ENCODE results near the gene IL34. TPM values are rescaled to one million over a fixed set of nuclear protein-coding genes. Genes with fewer than 3 reads are reported as not detected.

Gene IL34
- total RNA-seq, 1 experiment from 2014 or later = 0.35 TPM

GRCh38 chr16:70650216-70650615 is 3.9 kb downstream of the IL34 start:
- no peak overlapping the region for H3K4me3 Mint-ChIP-seq (ENCODE audit: low read depth, unreplicated experiment)
- CTCF ChIA-PET = no interaction called here
- intact Hi-C loops (cut with micrococcal nuclease; ENCODE audit: unreplicated experiment) = loop anchor here (5.0 to 10.0 kb wide), 5 partner anchors 45 to 485 kb away; no protein-coding TSS in a partner anchor
- DNase-seq = no peak
- no peaks in the 10 kb centered on the region for H3K36me3 Mint-ChIP-seq (ENCODE audit: insufficient read depth, unreplicated experiment)
- H3K9me3 Mint-ChIP-seq (ENCODE audit: low read depth, unreplicated experiment) = no peaks in the 10 kb centered on the region
- peaks cover 3% of the 10 kb centered on the region for H3K27me3 Mint-ChIP-seq (ENCODE audit: unreplicated experiment)
- H3K27ac Mint-ChIP-seq (ENCODE audit: unreplicated experiment) = no peak overlapping the region
- TF ChIP-seq CTCF (IDR thresholded peaks at IDR 0.05; ENCODE audit: unreplicated experiment) = no peak
- no TSS peak for BruUV-seq (replicated peaks)
- peaks cover 16% of the 10 kb centered on the region for H3K4me1 Mint-ChIP-seq (ENCODE audit: low read depth, unreplicated experiment)

GRCh38 chr16:70651524-70651923 is 5.2 kb downstream of the IL34 start:
- CTCF ChIA-PET = interaction anchor here (4.2 kb wide), 1 partner anchor 119 kb away, joined by 33 read pairs; no protein-coding TSS in a partner anchor
- no peak overlapping the region for H3K27ac Mint-ChIP-seq (ENCODE audit: unreplicated experiment)
- BruUV-seq (replicated peaks) = no TSS peak

GRCh38 chr16:70652322-70652721 is 6.0 kb downstream of the IL34 start:
- Mint-ChIP-seq H3K27me3 (ENCODE audit: unreplicated experiment) (no peaks in the 10 kb centered on the region), H3K36me3 (ENCODE audit: insufficient read depth, unreplicated experiment) (no peaks in the 10 kb centered on the region), H3K4me3 (ENCODE audit: low read depth, unreplicated experiment) (no peak overlapping the region), H3K27ac (ENCODE audit: unreplicated experiment) (no peak overlapping the region), H3K4me1 (ENCODE audit: low read depth, unreplicated experiment) (peaks cover 16% of the 10 kb centered on the region), H3K9me3 (ENCODE audit: low read depth, unreplicated experiment) (no peaks in the 10 kb centered on the region)
- no TSS peak for BruUV-seq (replicated peaks)
- CTCF ChIA-PET = interaction anchor here (4.2 kb wide), 1 partner anchor 118 kb away, joined by 33 read pairs; no protein-coding TSS in a partner anchor
- no peak for TF ChIP-seq CTCF (IDR thresholded peaks at IDR 0.05; ENCODE audit: unreplicated experiment)
- intact Hi-C loops (cut with micrococcal nuclease; ENCODE audit: unreplicated experiment) = loop anchor here (5.0 to 10.0 kb wide), 5 partner anchors 48 to 488 kb away; no protein-coding TSS in a partner anchor
- DNase-seq = no peak

More at GRCh38 chr16:70651524-70651923, 5.2 kb downstream of the IL34 start:
- no peak overlapping the region for H3K4me3 Mint-ChIP-seq (ENCODE audit: low read depth, unreplicated experiment)
- no peak for TF ChIP-seq CTCF (IDR thresholded peaks at IDR 0.05; ENCODE audit: unreplicated experiment)
- peaks cover 16% of the 10 kb centered on the region for H3K4me1 Mint-ChIP-seq (ENCODE audit: low read depth, unreplicated experiment)
- intact Hi-C loops (cut with micrococcal nuclease; ENCODE audit: unreplicated experiment) = loop anchor here (5.0 to 10.0 kb wide), 5 partner anchors 47 to 487 kb away; no protein-coding TSS in a partner anchor
- H3K27me3 Mint-ChIP-seq (ENCODE audit: unreplicated experiment) = no peaks in the 10 kb centered on the region
- H3K36me3 Mint-ChIP-seq (ENCODE audit: insufficient read depth, unreplicated experiment) = no peaks in the 10 kb centered on the region
- no peak for DNase-seq
- no peaks in the 10 kb centered on the region for H3K9me3 Mint-ChIP-seq (ENCODE audit: low read depth, unreplicated experiment)

- no peak overlapping the region for H3K27ac Mint-ChIP-seq (ENCODE audit: unreplicated experiment)
- no peak for DNase-seq
Observed at GRCh38 chr16:70653406-70653805, 7.0 kb downstream of the IL34 start.

More at GRCh38 chr16:70653406-70653805, 7.0 kb downstream of the IL34 start:
- intact Hi-C loops (cut with micrococcal nuclease; ENCODE audit: unreplicated experiment) = loop anchor here (5.0 to 10.0 kb wide), 5 partner anchors 49 to 489 kb away; no protein-coding TSS in a partner anchor
- H3K36me3 Mint-ChIP-seq (ENCODE audit: insufficient read depth, unreplicated experiment) = no peaks in the 10 kb centered on the region
- CTCF ChIA-PET = interaction anchor here (0.6 to 4.2 kb wide), 7 partner anchors 80 to 313 kb away, joined by 3 to 33 read pairs (median 3); no protein-coding TSS in a partner anchor
- no TSS peak for BruUV-seq (replicated peaks)
- H3K4me3 Mint-ChIP-seq (ENCODE audit: low read depth, unreplicated experiment) = peak overlapping the region; percentile 54
- TF ChIP-seq CTCF (IDR thresholded peaks at IDR 0.05; ENCODE audit: unreplicated experiment) = no peak
- H3K9me3 Mint-ChIP-seq (ENCODE audit: low read depth, unreplicated experiment) = no peaks in the 10 kb centered on the region
- H3K4me1 Mint-ChIP-seq (ENCODE audit: low read depth, unreplicated experiment) = peaks cover 16% of the 10 kb centered on the region
- H3K27me3 Mint-ChIP-seq (ENCODE audit: unreplicated experiment) = no peaks in the 10 kb centered on the region
